ENCODE measurements around the gene ROM1. TPM values are rescaled to one million over a fixed set of nuclear protein-coding genes. Genes with fewer than 3 reads are reported as not detected.

ROM1 gene
- total RNA-seq, 2 experiments from 2014 or later, result 0.79 to 1.1 TPM

GRCh38 chr11:62607714-62608113, 5.3 kb upstream of the ROM1 start:
- no peaks in the 10 kb centered on the region for H3K27me3 Mint-ChIP-seq
- H3K27ac Mint-ChIP-seq, result no peak overlapping the region
- H3K9me3 Mint-ChIP-seq, result no peaks in the 10 kb centered on the region

GRCh38 chr11:62608776-62609175, 4.3 kb upstream of the ROM1 start:
- intact Hi-C loops (cut with micrococcal nuclease), result no loop called here
- TF ChIP-seq CTCF (IDR thresholded peaks at IDR 0.05), result no peak
- peaks cover 58% of the 10 kb centered on the region for H3K36me3 Mint-ChIP-seq (ENCODE audit: low read depth)
- POLR2A ChIA-PET, result interaction anchor here (1.5 to 6.9 kb wide), 4 partner anchors 10 to 247 kb away, joined by 4 to 87 read pairs (median 12); partner anchors contain the start of genes C11orf98, CSKMT and TUT1
- peaks cover 50% of the 10 kb centered on the region for H3K4me1 Mint-ChIP-seq (ENCODE audit: low read depth)
- no peak overlapping the region for H3K27ac Mint-ChIP-seq
- no peaks in the 10 kb centered on the region for H3K27me3 Mint-ChIP-seq
- ATAC-seq (no peak), DNase-seq (no peak)
- no peak overlapping the region for H3K4me3 Mint-ChIP-seq
- CTCF ChIA-PET, result interaction anchor here (1.0 to 1.7 kb wide), 3 partner anchors 15 to 184 kb away, joined by 4 to 9 read pairs (median 5); partner anchors contain the start of gene TUT1
- no peaks in the 10 kb centered on the region for H3K9me3 Mint-ChIP-seq

More at GRCh38 chr11:62607714-62608113, 5.3 kb upstream of the ROM1 start:
- intact Hi-C loops (cut with micrococcal nuclease), result no loop called here
- ChIA-PET POLR2A (interaction anchor here (0.7 to 6.9 kb wide), 4 partner anchors 9 to 30 kb away, joined by 3 to 87 read pairs (median 4); partner anchors contain the start of gene TUT1), CTCF (interaction anchor here (0.8 to 1.7 kb wide), 3 partner anchors 16 to 183 kb away, joined by 3 to 9 read pairs (median 5); partner anchors contain the start of gene TUT1)
- peak; percentile 32 for DNase-seq
- no peak for ATAC-seq
- Mint-ChIP-seq H3K4me1 (ENCODE audit: low read depth) (peaks cover 46% of the 10 kb centered on the region), H3K36me3 (ENCODE audit: low read depth) (peaks cover 68% of the 10 kb centered on the region), H3K4me3 (no peak overlapping the region)
- TF ChIP-seq CTCF (IDR thresholded peaks at IDR 0.05), result no peak

- no peak for TF ChIP-seq CTCF (IDR thresholded peaks at IDR 0.05)
- H3K9me3 Mint-ChIP-seq, result no peaks in the 10 kb centered on the region
- ATAC-seq, result no peak
- H3K27me3 Mint-ChIP-seq, result no peaks in the 10 kb centered on the region
- peak overlapping the region; percentile 97 for H3K27ac Mint-ChIP-seq
- H3K4me3 Mint-ChIP-seq, result peak overlapping the region; percentile 96
- POLR2A ChIA-PET, result interaction anchor here (0.7 to 6.9 kb wide), 14 partner anchors 7 to 245 kb away, joined by 3 to 87 read pairs (median 7); partner anchors contain the start of genes B3GAT3, BSCL2, C11orf98 and CSKMT
- no peak for DNase-seq
- H3K36me3 Mint-ChIP-seq (ENCODE audit: low read depth), result peaks cover 52% of the 10 kb centered on the region
- CTCF ChIA-PET, result interaction anchor here (0.8 to 3.8 kb wide), 8 partner anchors 9 to 144 kb away, joined by 3 to 26 read pairs (median 6); partner anchors contain the start of genes B3GAT3, C11orf98, CSKMT and EEF1G
- intact Hi-C loops (cut with micrococcal nuclease), result loop anchor here (5.0 kb wide), 1 partner anchor 37 kb away; the partner anchor contains the start of gene GANAB
- H3K4me1 Mint-ChIP-seq (ENCODE audit: low read depth), result peaks cover 60% of the 10 kb centered on the region
Observed at GRCh38 chr11:62610403-62610802, 2.7 kb upstream of the ROM1 start.

GRCh38 chr11:62610814-62611704, 2.0 kb upstream of the ROM1 start:
- peak overlapping the region; percentile 96 for H3K4me3 Mint-ChIP-seq
- intact Hi-C loops (cut with micrococcal nuclease), result loop anchor here (5.0 kb wide), 1 partner anchor 36 kb away; the partner anchor contains the start of gene GANAB
- H3K4me1 Mint-ChIP-seq (ENCODE audit: low read depth), result peaks cover 57% of the 10 kb centered on the region
- no peak for TF ChIP-seq CTCF (IDR thresholded peaks at IDR 0.05)
- CTCF ChIA-PET, result interaction anchor here (0.9 to 3.8 kb wide), 18 partner anchors 8 to 112 kb away, joined by 3 to 26 read pairs (median 5); partner anchors contain the start of genes B3GAT3, C11orf98, CSKMT and EEF1G
- no peaks in the 10 kb centered on the region for H3K27me3 Mint-ChIP-seq
- peaks cover 48% of the 10 kb centered on the region for H3K36me3 Mint-ChIP-seq (ENCODE audit: low read depth)
- ATAC-seq (no peak), DNase-seq (no peak)
- POLR2A ChIA-PET, result interaction anchor here (0.7 to 6.9 kb wide), 25 partner anchors 8 to 247 kb away, joined by 3 to 87 read pairs (median 5); partner anchors contain the start of genes B3GAT3, BSCL2, C11orf98 and CSKMT
- H3K27ac Mint-ChIP-seq, result peak overlapping the region; percentile 97
- H3K9me3 Mint-ChIP-seq, result no peaks in the 10 kb centered on the region
